Activated naive CD4-positive, alpha-beta T cell treated with anti-CD3 and anti-CD28 coated beads, Interleukin-2, amount 10 ng/mL, durations not matched to agents 7 days and 5 days (primary cell): ENCODE data around the gene CHD6.

Source experiments
- CTCF ChIA-PET: fragments of 350-600 bp; sonication (Branson Sonifier 250); formaldehyde crosslinking; loops from one replicate; lab custom pipeline; 2021; ENCODE audit warnings: antibody characterized with exemption; lab: Charles Lee
- DNase-seq: peaks from one replicate; pipeline ENCODE4 v3.0.0-alpha.2; 2020
- H3K27ac Mint-ChIP-seq: one replicate; pipeline ENCODE4 v1.8.0; 2021; ENCODE audit warnings: mild to moderate bottlenecking, moderate library complexity, mixed read lengths
- H3K27me3 Mint-ChIP-seq: one replicate; pipeline ENCODE4 v1.8.0; 2021; ENCODE audit warnings: mild to moderate bottlenecking, mixed read lengths
- H3K36me3 Mint-ChIP-seq: one replicate; pipeline ENCODE4 v1.8.0; 2021; ENCODE audit warnings: mixed read lengths
- H3K4me1 Mint-ChIP-seq: one replicate; pipeline ENCODE4 v1.8.0; 2021; ENCODE audit warnings: mixed read lengths
- H3K4me3 Mint-ChIP-seq: one replicate; pipeline ENCODE4 v1.8.0; 2021; ENCODE audit warnings: mild to moderate bottlenecking, moderate library complexity, mixed read lengths
- H3K9me3 Mint-ChIP-seq: one replicate; pipeline ENCODE4 v1.8.0; 2021; ENCODE audit warnings: mixed read lengths

CHD6 gene

DNA sequence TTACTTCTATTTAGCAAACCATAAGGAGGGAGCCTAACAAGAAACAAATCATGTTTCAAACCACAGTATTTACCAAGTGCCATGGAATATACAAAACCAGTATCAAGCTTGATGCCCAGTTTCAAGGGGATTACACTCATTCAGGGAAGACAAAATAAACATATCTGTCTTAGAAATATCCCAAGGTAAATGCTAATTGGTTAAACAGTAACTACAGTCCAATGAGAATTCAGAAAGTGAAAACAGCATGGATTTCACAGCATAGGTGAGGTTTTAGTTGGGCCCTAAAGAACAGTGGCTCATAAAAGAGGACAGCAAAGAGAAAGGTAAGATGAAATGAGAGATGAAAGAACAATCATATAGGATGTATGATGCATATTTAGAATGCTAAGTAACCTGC is 110.3 kb downstream of the CHD6 start:
- peaks cover 34% of the 10 kb centered on the region for H3K36me3 Mint-ChIP-seq
- H3K27me3 Mint-ChIP-seq: no peaks in the 10 kb centered on the region
- no peak for DNase-seq
- H3K9me3 Mint-ChIP-seq: no peaks in the 10 kb centered on the region
- peaks cover 5% of the 10 kb centered on the region for H3K4me1 Mint-ChIP-seq
- no peak overlapping the region for H3K4me3 Mint-ChIP-seq
- CTCF ChIA-PET: no interaction called here
- no peak overlapping the region for H3K27ac Mint-ChIP-seq

GRCh38 chr20:41507436-41507835 is 110.7 kb downstream of the CHD6 start:
- no peak overlapping the region for H3K4me3 Mint-ChIP-seq
- CTCF ChIA-PET: no interaction called here
- no peak overlapping the region for H3K27ac Mint-ChIP-seq
- H3K4me1 Mint-ChIP-seq: peaks cover 5% of the 10 kb centered on the region
- DNase-seq: no peak
- H3K36me3 Mint-ChIP-seq: peaks cover 30% of the 10 kb centered on the region
- H3K9me3 Mint-ChIP-seq: no peaks in the 10 kb centered on the region
- H3K27me3 Mint-ChIP-seq: no peaks in the 10 kb centered on the region

- H3K9me3 Mint-ChIP-seq: no peaks in the 10 kb centered on the region
- H3K27ac Mint-ChIP-seq: no peak overlapping the region
- H3K4me1 Mint-ChIP-seq: peaks cover 5% of the 10 kb centered on the region
- H3K36me3 Mint-ChIP-seq: peaks cover 21% of the 10 kb centered on the region
- no peaks in the 10 kb centered on the region for H3K27me3 Mint-ChIP-seq
- DNase-seq: no peak
- no peak overlapping the region for H3K4me3 Mint-ChIP-seq
- CTCF ChIA-PET: no interaction called here
Measured at GRCh38 chr20:41506192-41506915, 111.8 kb downstream of the CHD6 start.

GRCh38 chr20:41505184-41505583 is 113.0 kb downstream of the CHD6 start:
- no peaks in the 10 kb centered on the region for H3K9me3 Mint-ChIP-seq
- H3K27ac Mint-ChIP-seq: no peak overlapping the region
- H3K27me3 Mint-ChIP-seq: no peaks in the 10 kb centered on the region
- H3K4me1 Mint-ChIP-seq: peaks cover 5% of the 10 kb centered on the region
- no peak overlapping the region for H3K4me3 Mint-ChIP-seq
- CTCF ChIA-PET: no interaction called here
- DNase-seq: no peak
- H3K36me3 Mint-ChIP-seq: peaks cover 19% of the 10 kb centered on the region

- Mint-ChIP-seq H3K9me3 (no peaks in the 10 kb centered on the region), H3K27me3 (no peaks in the 10 kb centered on the region), H3K36me3 (peaks cover 25% of the 10 kb centered on the region), H3K27ac (no peak overlapping the region), H3K4me3 (no peak overlapping the region), H3K4me1 (no peaks in the 10 kb centered on the region)
- no peak for DNase-seq
- CTCF ChIA-PET: no interaction called here
Measured at GRCh38 chr20:41501376-41501775, 116.8 kb downstream of the CHD6 start.

DNA sequence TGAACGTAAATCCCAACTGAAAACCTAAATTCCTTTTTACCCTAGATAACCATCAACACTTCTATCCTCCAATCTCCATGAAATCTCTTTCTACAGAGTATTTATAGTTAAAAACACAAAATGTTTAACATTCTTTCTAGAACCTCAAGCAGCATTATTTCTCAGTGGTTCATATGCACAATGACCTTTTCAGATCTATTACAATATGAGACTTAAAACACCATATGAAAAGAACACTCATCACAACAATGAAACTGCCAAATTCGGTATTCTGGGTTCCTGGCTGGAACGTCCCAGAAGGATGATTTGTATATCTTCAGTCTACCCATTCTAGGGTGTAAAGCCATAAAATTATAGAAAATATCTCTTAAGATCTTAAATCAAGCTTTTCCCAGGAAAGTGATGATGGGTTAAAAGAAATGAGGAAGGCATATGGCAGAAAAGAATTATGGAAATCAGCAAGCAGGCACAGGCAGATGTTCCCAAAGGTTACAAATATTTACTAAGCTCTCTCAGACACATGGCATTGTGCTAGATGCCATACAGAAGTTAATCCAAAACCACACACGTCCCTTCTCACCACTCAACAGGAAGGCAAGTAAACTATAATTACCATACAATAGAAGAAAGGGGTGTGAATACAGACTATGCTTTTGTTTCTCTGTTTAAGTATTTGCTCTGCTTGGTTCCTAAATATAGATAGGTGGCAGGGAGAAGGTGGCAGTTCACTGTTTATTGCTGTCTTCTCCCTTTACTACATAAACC is 118.0 kb downstream of the CHD6 start:
- CTCF ChIA-PET: no interaction called here
- H3K9me3 Mint-ChIP-seq: no peaks in the 10 kb centered on the region
- H3K27ac Mint-ChIP-seq: no peak overlapping the region
- H3K4me1 Mint-ChIP-seq: no peaks in the 10 kb centered on the region
- no peaks in the 10 kb centered on the region for H3K27me3 Mint-ChIP-seq
- H3K4me3 Mint-ChIP-seq: no peak overlapping the region
- peaks cover 17% of the 10 kb centered on the region for H3K36me3 Mint-ChIP-seq
- DNase-seq: no peak

DNA sequence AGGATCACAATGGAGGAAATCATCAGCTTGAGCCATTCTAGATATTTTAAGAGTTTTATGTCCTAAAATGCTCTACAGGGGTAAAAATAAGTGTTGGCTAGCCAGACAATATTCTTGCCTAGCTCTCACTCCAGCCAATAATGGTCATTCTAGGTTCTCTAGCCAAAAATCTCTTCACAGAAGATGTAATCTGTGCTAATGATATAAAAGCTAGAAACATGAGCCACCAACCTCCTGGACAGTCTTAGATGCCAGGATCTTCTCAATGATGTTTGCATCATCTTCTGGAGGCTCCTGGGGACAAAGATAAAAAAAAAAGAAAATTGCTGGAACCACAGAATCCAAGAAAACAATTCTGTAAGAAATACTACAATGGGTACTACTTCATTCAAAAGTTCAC is 119.1 kb downstream of the CHD6 start:
- H3K36me3 Mint-ChIP-seq: peaks cover 17% of the 10 kb centered on the region

GRCh38 chr20:41497186-41497895 is 120.8 kb downstream of the CHD6 start:
- DNase-seq: no peak
- Mint-ChIP-seq H3K9me3 (no peaks in the 10 kb centered on the region), H3K4me1 (no peaks in the 10 kb centered on the region), H3K4me3 (no peak overlapping the region), H3K27me3 (no peaks in the 10 kb centered on the region), H3K27ac (no peak overlapping the region), H3K36me3 (peaks cover 19% of the 10 kb centered on the region)
- CTCF ChIA-PET: interaction anchor here (1.1 kb wide), 1 partner anchor 35 kb away, joined by 3 read pairs; no protein-coding TSS in a partner anchor

More for the DNA sequence above, 119.1 kb downstream of the CHD6 start:
- Mint-ChIP-seq H3K4me1 (no peaks in the 10 kb centered on the region), H3K4me3 (no peak overlapping the region), H3K9me3 (no peaks in the 10 kb centered on the region), H3K27ac (no peak overlapping the region), H3K27me3 (no peaks in the 10 kb centered on the region)
- CTCF ChIA-PET: no interaction called here
- no peak for DNase-seq

GRCh38 chr20:41494451-41494850 is 123.7 kb downstream of the CHD6 start:
- no peaks in the 10 kb centered on the region for H3K27me3 Mint-ChIP-seq
- H3K9me3 Mint-ChIP-seq: no peaks in the 10 kb centered on the region
- CTCF ChIA-PET: no interaction called here
- no peak overlapping the region for H3K4me3 Mint-ChIP-seq
- DNase-seq: no peak
- peaks cover 33% of the 10 kb centered on the region for H3K36me3 Mint-ChIP-seq
- H3K27ac Mint-ChIP-seq: no peak overlapping the region
- no peaks in the 10 kb centered on the region for H3K4me1 Mint-ChIP-seq

GRCh38 chr20:41483553-41483930 is 134.6 kb downstream of the CHD6 start:
- H3K27me3 Mint-ChIP-seq: no peaks in the 10 kb centered on the region
- H3K4me1 Mint-ChIP-seq: peaks cover 19% of the 10 kb centered on the region
- H3K9me3 Mint-ChIP-seq: no peaks in the 10 kb centered on the region
- H3K27ac Mint-ChIP-seq: no peak overlapping the region
- peaks cover 52% of the 10 kb centered on the region for H3K36me3 Mint-ChIP-seq
- DNase-seq: no peak
- no peak overlapping the region for H3K4me3 Mint-ChIP-seq
- CTCF ChIA-PET: no interaction called here

- peaks cover 53% of the 10 kb centered on the region for H3K36me3 Mint-ChIP-seq
- CTCF ChIA-PET: no interaction called here
Measured at GRCh38 chr20:41482647-41483552, 135.3 kb downstream of the CHD6 start.

DNA sequence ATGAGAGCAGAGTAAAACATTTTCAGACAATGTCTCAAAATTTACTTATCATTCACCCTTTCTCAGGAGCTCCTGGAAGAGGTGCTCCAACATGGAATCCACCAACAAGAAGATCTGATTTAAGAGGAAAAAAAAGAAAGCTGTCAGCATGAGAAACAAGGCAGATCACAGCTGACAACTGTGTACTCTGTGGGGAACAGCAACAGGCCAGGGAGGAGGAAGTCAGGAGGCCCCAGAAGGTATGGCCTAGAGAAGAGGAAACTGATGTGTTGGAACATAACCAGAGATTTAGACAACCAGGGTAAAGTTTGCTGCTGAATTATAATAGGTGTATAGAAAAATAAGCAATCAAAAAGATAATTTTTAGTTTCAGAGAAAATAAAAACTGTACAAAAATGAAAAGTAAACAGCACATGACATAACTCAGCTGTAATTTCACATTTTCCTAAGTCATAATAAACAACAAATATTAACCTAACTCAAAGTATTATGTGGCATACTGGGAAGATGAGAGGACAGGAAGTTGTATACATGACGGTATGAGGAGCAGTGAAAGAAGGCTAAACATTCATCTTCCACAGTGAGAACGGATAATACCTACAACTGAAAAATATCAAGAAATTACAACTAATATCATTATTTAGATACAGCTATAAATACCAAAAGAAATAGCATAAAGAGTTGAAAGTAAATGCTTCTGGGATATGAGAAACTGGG is 138.0 kb downstream of the CHD6 start:
- CTCF ChIA-PET: interaction anchor here (0.5 to 1.7 kb wide), 2 partner anchors 11 to 30 kb away, joined by 3 to 4 read pairs; no protein-coding TSS in a partner anchor
- Mint-ChIP-seq H3K4me1 (peaks cover 23% of the 10 kb centered on the region), H3K4me3 (no peak overlapping the region), H3K36me3 (peaks cover 50% of the 10 kb centered on the region), H3K9me3 (no peaks in the 10 kb centered on the region), H3K27ac (peak overlapping the region; percentile 71), H3K27me3 (no peaks in the 10 kb centered on the region)
- no peak for DNase-seq

More at GRCh38 chr20:41482647-41483552, 135.3 kb downstream of the CHD6 start:
- Mint-ChIP-seq H3K4me1 (peaks cover 19% of the 10 kb centered on the region), H3K4me3 (no peak overlapping the region), H3K27ac (no peak overlapping the region), H3K9me3 (no peaks in the 10 kb centered on the region), H3K27me3 (no peaks in the 10 kb centered on the region)
- DNase-seq: no peak

GRCh38 chr20:41479113-41479512 is 139.1 kb downstream of the CHD6 start:
- H3K9me3 Mint-ChIP-seq: no peaks in the 10 kb centered on the region
- peaks cover 24% of the 10 kb centered on the region for H3K4me1 Mint-ChIP-seq
- H3K27me3 Mint-ChIP-seq: no peaks in the 10 kb centered on the region
- CTCF ChIA-PET: no interaction called here
- H3K27ac Mint-ChIP-seq: peak overlapping the region; percentile 42
- H3K36me3 Mint-ChIP-seq: peaks cover 42% of the 10 kb centered on the region
- no peak overlapping the region for H3K4me3 Mint-ChIP-seq
- DNase-seq: no peak
